ENCODE results near the gene ARPIN.

GRCh38 chr15:89954541-89954940 lies 41.8 kb upstream of the ARPIN start:
- TF ChIP-seq SUZ12 (IDR thresholded peaks at IDR 0.05), result no peak
- TF ChIP-seq ZNF384 (IDR thresholded peaks at IDR 0.05), result no peak
- no peak for TF ChIP-seq ARNT (IDR thresholded peaks at IDR 0.05)
- TF ChIP-seq TARDBP (IDR thresholded peaks at IDR 0.05), result no peak
- TF ChIP-seq SP1 (IDR thresholded peaks at IDR 0.05), result no peak
- TF ChIP-seq CTBP1 (IDR thresholded peaks at IDR 0.05; ENCODE audit: borderline replicate concordance), result no peak
- no peak for TF ChIP-seq FOXK2 (IDR thresholded peaks at IDR 0.05)
